PC-3 (cell line): ENCODE results near the gene SGTA. TPM values are rescaled to one million over a fixed set of nuclear protein-coding genes. Genes with fewer than 3 reads are reported as not detected.
"Not testable (repeated sequence)": the region's sequence is repeated elsewhere in the genome, so short reads cannot be mapped to it uniquely, and the experiment has no call there.

Experiments
- ATAC-seq: fragments of 200-7000 bp; cut with Tn5 transposase; 2 replicates; pipeline ENCODE4 v1.9.1; 2020; ENCODE audit warnings: mild to moderate bottlenecking, moderate library complexity
- BruUV-seq: library from RNA; stranded (reverse); fragments of 400-500 nt; replicated peaks from 2 replicates; lab custom pipeline; 2021; lab: Mats Ljungman, UMichigan
- CTCF ChIA-PET: fragments of 300-600 bp; sonication (Branson Sonifier 250); formaldehyde crosslinking; loops from one replicate; lab custom pipeline; 2022; ENCODE audit warnings: antibody characterized with exemption; lab: Charles Lee
- POLR2A ChIA-PET: fragments of 300-600 bp; sonication (Branson Sonifier 250); formaldehyde crosslinking; loops from one replicate; lab custom pipeline; 2022; ENCODE audit warnings: antibody characterized with exemption; ENCODE audit not compliant: unreplicated experiment; lab: Charles Lee
- DNase-seq: peaks from one replicate; pipeline ENCODE4 v3.0.0-alpha.2; 2015
- H2AFZ ChIP-seq: fragments of 300-600 bp; sonication (generic); 2 replicates; pipeline ENCODE4 v1.6.0; 2016; ENCODE audit warnings: antibody characterized with exemption, low read length
- H3F3A ChIP-seq: fragments of 300-600 bp; sonication (generic); one replicate; pipeline ENCODE4 v1.6.0; 2017; ENCODE audit warnings: antibody characterized with exemption, low read length, control low read depth, mild to moderate bottlenecking; ENCODE audit not compliant: unreplicated experiment
- H3K27ac ChIP-seq: fragments of 300-600 bp; sonication (generic); 2 replicates; pipeline ENCODE4 v1.5.1; 2016; ENCODE audit warnings: mild to moderate bottlenecking, low read length
- H3K27me3 ChIP-seq: fragments of 300-600 bp; sonication (generic); 2 replicates; pipeline ENCODE4 v1.6.1; 2016; ENCODE audit warnings: low read length, mixed read lengths
- H3K36me3 ChIP-seq: fragments of 300-600 bp; sonication (generic); 2 replicates; pipeline ENCODE4 v1.6.1; 2016; ENCODE audit warnings: low read depth, mixed run types, low read length, mixed read lengths
- H3K4me1 ChIP-seq: fragments of 300-600 bp; sonication (generic); 2 replicates; pipeline ENCODE4 v1.5.1; 2016; ENCODE audit warnings: low read length; ENCODE audit not compliant: insufficient read depth
- H3K4me2 ChIP-seq: fragments of 300-600 bp; sonication (generic); 2 replicates; pipeline ENCODE4 v1.6.0; 2016; ENCODE audit warnings: low read length
- H3K4me3 ChIP-seq: fragments of 300-600 bp; sonication (generic); 2 replicates; pipeline ENCODE4 v1.5.1; 2016; ENCODE audit warnings: mild to moderate bottlenecking, low read length, mixed read lengths
- H3K79me2 ChIP-seq: fragments of 300-600 bp; sonication (generic); 2 replicates; pipeline ENCODE4 v1.6.1; 2017; ENCODE audit warnings: low read length, mixed read lengths
- H3K9ac ChIP-seq: fragments of 300-600 bp; sonication (generic); 2 replicates; pipeline ENCODE4 v1.6.0; 2016; ENCODE audit warnings: mild to moderate bottlenecking, low read length
- H3K9me2 ChIP-seq: fragments of 300-600 bp; sonication (generic); replicated peaks from 2 replicates; pipeline ENCODE4 v1.6.1; 2016; ENCODE audit warnings: mixed run types, low read length, mixed read lengths
- H3K9me3 ChIP-seq: fragments of 300-600 bp; sonication (generic); 2 replicates; pipeline ENCODE4 v1.6.1; 2016; ENCODE audit warnings: low read length, mixed read lengths
- H4K20me1 ChIP-seq: fragments of 300-600 bp; sonication (generic); 2 replicates; pipeline ENCODE4 v1.6.1; 2016; ENCODE audit warnings: low read length, mixed read lengths
- EZH2 ChIP-seq: fragments of 300-600 bp; sonication (generic); IDR thresholded peaks from one replicate; pipeline ENCODE4 v1.6.1; 2017; ENCODE audit warnings: antibody characterized with exemption, mild to moderate bottlenecking, low read length; ENCODE audit not compliant: unreplicated experiment
- EZH2phosphoT487 ChIP-seq: fragments of 300-600 bp; sonication (generic); IDR thresholded peaks from 2 replicates; pipeline ENCODE4 v1.6.1; 2018; ENCODE audit warnings: mild to moderate bottlenecking, antibody characterized with exemption, low read length, borderline replicate concordance
- intact Hi-C: fragments of 100-400 bp; cut with micrococcal nuclease; formaldehyde crosslinking; loops from 2 replicates; pipeline ENCODE4 v1.9.0; 2023
- total RNA-seq: library from RNA; depleted of rRNA; stranded (reverse); fragments of >200 nt; gene quantifications from 2 replicates; pipeline ENCODE4 v1.2.3, GENCODE V29; 2014
- TF ChIP-seq, protein P1 (sequence below): fragments of 300-600 bp; sonication (generic); conservative IDR thresholded peaks from 2 replicates; pipeline ENCODE4 v1.5.1; 2017; ENCODE audit warnings: antibody characterized with exemption, low read depth, mild to moderate bottlenecking, low read length

The SGTA gene
- total RNA-seq, 1 experiment from 2014 or later, result 78.6 TPM

DNA sequence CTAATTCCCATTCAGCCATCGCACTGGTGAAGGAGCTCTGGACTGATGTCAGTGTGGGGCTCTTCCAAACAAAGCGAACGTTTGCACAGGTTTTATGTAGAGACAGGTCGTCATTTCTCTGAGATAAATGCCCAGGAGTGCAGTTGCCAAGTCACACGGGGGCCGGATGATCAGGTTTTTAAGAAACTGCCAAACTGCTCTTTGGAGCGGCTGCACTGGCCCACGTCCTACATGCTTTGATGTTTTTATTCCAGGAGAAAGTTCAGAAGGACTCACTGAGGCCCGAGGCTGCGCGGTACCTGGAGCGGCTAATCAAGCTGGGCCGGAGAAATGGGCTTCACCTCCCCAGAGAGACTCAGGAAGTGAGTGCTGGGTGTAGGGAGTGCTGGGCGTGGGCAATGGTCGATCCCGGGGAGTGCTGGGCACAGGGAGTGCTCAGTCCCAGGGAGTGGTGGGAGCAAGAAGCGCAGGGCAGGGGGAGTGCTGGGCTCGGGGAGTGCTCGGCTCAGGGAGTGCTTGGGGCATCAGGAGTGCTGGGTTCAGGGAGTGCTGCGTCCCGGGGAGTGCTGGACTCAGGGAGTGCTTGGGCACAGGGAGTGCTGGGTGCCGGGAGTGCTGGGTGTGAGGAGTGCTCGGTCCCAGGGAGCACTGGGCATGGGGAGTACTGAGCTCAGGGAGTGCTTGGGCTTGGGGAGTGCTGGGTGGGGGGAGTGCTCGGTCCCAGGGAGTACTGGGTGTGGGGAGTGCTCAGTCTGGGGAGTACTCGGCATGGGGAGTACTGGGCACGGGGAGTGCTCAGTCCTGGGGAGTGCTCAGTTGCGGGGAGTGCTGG lies 13.0 kb upstream of the SGTA start:
- no peak overlapping the region for H3K4me2 ChIP-seq
- DNase-seq (no peak), ATAC-seq (no peak)
- H3K27me3 ChIP-seq, result no peaks in the 10 kb centered on the region
- no peak overlapping the region for H3K4me3 ChIP-seq
- H3K4me1 ChIP-seq, result no peaks in the 10 kb centered on the region
- H3K27ac ChIP-seq, result no peak overlapping the region
- ChIA-PET POLR2A (no interaction called here), CTCF (no interaction called here)
- no peaks in the 10 kb centered on the region; the same call in 1 of the 2 replicates for H3K36me3 ChIP-seq
- H2AFZ ChIP-seq, result no peak overlapping the region
- no peaks in the 10 kb centered on the region for H3K9me2 ChIP-seq
- no peaks in the 10 kb centered on the region for H3K79me2 ChIP-seq
- no peak overlapping the region for H3K9ac ChIP-seq
- no peaks in the 10 kb centered on the region for H4K20me1 ChIP-seq
- BruUV-seq, result no TSS peak
- H3K9me3 ChIP-seq, result no peaks in the 10 kb centered on the region
- intact Hi-C loops, result no loop called here
- TF ChIP-seq EZH2phosphoT487, result no peak
- TF ChIP-seq, protein P1, sequence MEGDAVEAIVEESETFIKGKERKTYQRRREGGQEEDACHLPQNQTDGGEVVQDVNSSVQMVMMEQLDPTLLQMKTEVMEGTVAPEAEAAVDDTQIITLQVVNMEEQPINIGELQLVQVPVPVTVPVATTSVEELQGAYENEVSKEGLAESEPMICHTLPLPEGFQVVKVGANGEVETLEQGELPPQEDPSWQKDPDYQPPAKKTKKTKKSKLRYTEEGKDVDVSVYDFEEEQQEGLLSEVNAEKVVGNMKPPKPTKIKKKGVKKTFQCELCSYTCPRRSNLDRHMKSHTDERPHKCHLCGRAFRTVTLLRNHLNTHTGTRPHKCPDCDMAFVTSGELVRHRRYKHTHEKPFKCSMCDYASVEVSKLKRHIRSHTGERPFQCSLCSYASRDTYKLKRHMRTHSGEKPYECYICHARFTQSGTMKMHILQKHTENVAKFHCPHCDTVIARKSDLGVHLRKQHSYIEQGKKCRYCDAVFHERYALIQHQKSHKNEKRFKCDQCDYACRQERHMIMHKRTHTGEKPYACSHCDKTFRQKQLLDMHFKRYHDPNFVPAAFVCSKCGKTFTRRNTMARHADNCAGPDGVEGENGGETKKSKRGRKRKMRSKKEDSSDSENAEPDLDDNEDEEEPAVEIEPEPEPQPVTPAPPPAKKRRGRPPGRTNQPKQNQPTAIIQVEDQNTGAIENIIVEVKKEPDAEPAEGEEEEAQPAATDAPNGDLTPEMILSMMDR, result no peak
- no peaks in the 10 kb centered on the region for H3F3A ChIP-seq

DNA sequence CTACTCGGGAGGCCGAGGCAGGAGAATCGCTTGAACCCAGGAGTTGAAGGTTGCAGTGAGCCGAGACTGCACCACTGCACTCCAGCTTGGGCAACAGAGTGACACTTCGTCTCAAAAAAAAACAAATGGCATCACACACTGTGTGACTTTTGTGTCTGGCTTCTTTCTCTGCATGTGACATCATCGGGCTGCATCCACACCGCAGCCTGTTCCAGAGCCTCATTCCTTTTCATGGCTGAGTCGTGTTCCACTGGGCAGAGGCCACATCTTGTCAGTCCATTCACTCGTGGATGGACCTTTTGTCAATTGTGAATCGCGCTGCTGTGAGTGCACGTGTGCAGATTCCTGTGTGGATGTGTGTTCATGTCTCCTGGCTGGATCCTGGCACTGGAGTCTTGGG lies 10.5 kb upstream of the SGTA start:
- Histone ChIP-seq H3K9me2 (no peaks in the 10 kb centered on the region), H3K4me3 (no peak overlapping the region), H3K27me3 (no peaks in the 10 kb centered on the region), H3K4me1 (no peaks in the 10 kb centered on the region), H2AFZ (no peak overlapping the region), H3K9me3 (no peaks in the 10 kb centered on the region), H3K4me2 (no peak overlapping the region), H3K9ac (no peak overlapping the region), H3F3A (no peaks in the 10 kb centered on the region), H3K27ac (no peak overlapping the region), H3K36me3 (no peaks in the 10 kb centered on the region; the same call in 1 of the 2 replicates), H4K20me1 (no peaks in the 10 kb centered on the region), H3K79me2 (peaks cover 10% of the 10 kb centered on the region)
- no peak for DNase-seq
- intact Hi-C loops, result no loop called here
- no peak for TF ChIP-seq EZH2
- no peak for TF ChIP-seq EZH2phosphoT487
- TF ChIP-seq, protein P1, result no peak
- ChIA-PET POLR2A (no interaction called here), CTCF (interaction anchor here (0.7 kb wide), 1 partner anchor 147 kb away, joined by 3 read pairs; no protein-coding TSS in a partner anchor)
- BruUV-seq, result no TSS peak
- no peak for ATAC-seq

DNA sequence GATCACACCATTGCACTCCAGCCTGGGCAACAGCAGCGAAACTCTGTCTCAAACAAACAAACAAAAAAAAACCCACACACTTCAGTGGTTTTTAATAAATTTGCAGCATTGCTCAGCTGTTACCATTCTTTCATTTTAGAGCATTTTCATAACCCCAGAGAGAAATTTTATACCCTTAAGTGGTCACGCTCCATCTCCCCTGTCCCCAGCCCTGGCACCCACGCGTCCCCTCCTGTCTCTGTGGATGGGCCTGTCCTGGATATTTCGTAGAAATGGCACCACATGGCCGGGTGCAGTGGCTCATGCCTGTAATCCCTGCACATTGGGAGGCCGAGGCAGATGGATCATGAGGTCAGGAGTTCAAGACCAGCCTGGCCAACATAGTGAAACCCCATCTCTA lies 10.1 kb upstream of the SGTA start:
- ATAC-seq, result no peak
- Histone ChIP-seq H3K4me1 (no peaks in the 10 kb centered on the region), H4K20me1 (no peaks in the 10 kb centered on the region), H3K27ac (no peak overlapping the region), H3K9me3 (no peaks in the 10 kb centered on the region), H3K79me2 (peaks cover 14% of the 10 kb centered on the region), H3K9ac (no peak overlapping the region), H3K9me2 (no peaks in the 10 kb centered on the region), H3K36me3 (no peaks in the 10 kb centered on the region; the same call in 1 of the 2 replicates), H3K4me3 (no peak overlapping the region), H3K27me3 (no peaks in the 10 kb centered on the region), H3K4me2 (no peak overlapping the region), H2AFZ (no peak overlapping the region), H3F3A (no peaks in the 10 kb centered on the region)
- intact Hi-C loops, result no loop called here
- no peak for DNase-seq
- TF ChIP-seq EZH2phosphoT487 (no peak), EZH2 (no peak)
- TF ChIP-seq, protein P1, result no peak
- POLR2A ChIA-PET, result no interaction called here
- no TSS peak for BruUV-seq
- CTCF ChIA-PET, result no interaction called here

DNA sequence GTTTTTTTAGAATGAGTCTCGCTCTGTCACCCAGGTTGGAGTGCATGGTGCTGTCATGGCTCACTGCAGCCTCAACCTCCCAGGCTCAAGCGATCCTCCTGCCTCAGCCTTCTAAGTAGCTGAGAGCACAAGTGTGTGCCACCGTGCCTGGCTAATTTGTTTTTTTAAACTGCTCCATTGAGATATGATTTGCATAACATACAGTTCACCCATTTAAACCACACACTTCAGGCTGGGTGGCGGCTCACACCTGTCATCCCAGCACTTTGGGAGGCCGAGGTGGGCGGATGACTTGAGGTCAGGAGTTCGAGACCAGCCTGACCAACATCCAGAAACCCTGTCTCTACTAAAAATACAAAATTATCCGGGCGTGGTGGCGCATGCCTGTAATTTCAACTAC lies 9.6 kb upstream of the SGTA start:
- H3K4me3 ChIP-seq, ATAC-seq, H3K27ac ChIP-seq, DNase-seq, H3F3A ChIP-seq, POLR2A ChIA-PET, BruUV-seq, H2AFZ ChIP-seq, intact Hi-C loops, H3K9ac ChIP-seq, H4K20me1 ChIP-seq, H3K9me3 ChIP-seq, H3K4me2 ChIP-seq, H3K27me3 ChIP-seq, H3K36me3 ChIP-seq, H3K9me2 ChIP-seq, CTCF ChIA-PET, H3K4me1 ChIP-seq: not testable (repeated sequence)
- peaks cover 19% of the 10 kb centered on the region for H3K79me2 ChIP-seq
